Measurements from ENCODE around the gene PAGE2. TPM values are rescaled to one million over a fixed set of nuclear protein-coding genes. Genes with fewer than 3 reads are reported as not detected.
"Not testable (repeated sequence)": the region's sequence is repeated elsewhere in the genome, so short reads cannot be mapped to it uniquely, and the experiment has no call there.

Gene PAGE2
- total RNA-seq, 1 experiment from 2014 or later = not detected

GRCh38 chrX:55107911-55108310, 19.1 kb downstream of the PAGE2 start:
- no peaks in the 10 kb centered on the region for H3K79me2 ChIP-seq (ENCODE audit: low read length)
- POLR2A ChIA-PET (ENCODE audit: unreplicated experiment) = no interaction called here
- intact Hi-C loops (cut with micrococcal nuclease) = no loop called here

GRCh38 chrX:55109306-55109705, 20.5 kb downstream of the PAGE2 start:
- intact Hi-C loops (cut with micrococcal nuclease) = no loop called here
- BruUV-seq (replicated peaks) = no TSS peak
- DNase-seq = no peak
- Histone ChIP-seq H3K9me3 (ENCODE audit: low read length) (no peaks in the 10 kb centered on the region), H3F3A (ENCODE audit: low read length, unreplicated experiment) (no peaks in the 10 kb centered on the region), H4K20me1 (ENCODE audit: low read length) (no peaks in the 10 kb centered on the region), H3K9ac (ENCODE audit: low read length) (no peak overlapping the region), H3K27me3 (ENCODE audit: low read length) (no peaks in the 10 kb centered on the region), H3K4me3 (ENCODE audit: low read length) (no peak overlapping the region), H2AFZ (ENCODE audit: low read length) (no peak overlapping the region), H3K9me2 (replicated peaks; ENCODE audit: low read length) (no peaks in the 10 kb centered on the region), H3K27ac (ENCODE audit: low read length) (no peak overlapping the region), H3K4me1 (ENCODE audit: insufficient read depth, low read length) (no peaks in the 10 kb centered on the region), H3K36me3 (ENCODE audit: low read depth, low read length) (no peaks in the 10 kb centered on the region), H3K79me2 (ENCODE audit: low read length) (no peaks in the 10 kb centered on the region), H3K4me2 (ENCODE audit: low read length) (no peak overlapping the region)
- ATAC-seq = no peak
- CTCF ChIA-PET = no interaction called here
- TF ChIP-seq EZH2 (IDR thresholded peaks at IDR 0.05; ENCODE audit: low read length, unreplicated experiment) (no peak), EZH2phosphoT487 (IDR thresholded peaks at IDR 0.05; ENCODE audit: borderline replicate concordance, low read length) (no peak), CTCF (conservative IDR thresholded peaks at IDR 0.05; ENCODE audit: low read depth, low read length) (no peak)
- POLR2A ChIA-PET (ENCODE audit: unreplicated experiment) = no interaction called here

More at GRCh38 chrX:55107911-55108310, 19.1 kb downstream of the PAGE2 start:
- no peaks in the 10 kb centered on the region for H3K27me3 ChIP-seq (ENCODE audit: low read length)
- TF ChIP-seq CTCF (conservative IDR thresholded peaks at IDR 0.05; ENCODE audit: low read depth, low read length) (no peak), EZH2phosphoT487 (IDR thresholded peaks at IDR 0.05; ENCODE audit: borderline replicate concordance, low read length) (no peak), EZH2 (IDR thresholded peaks at IDR 0.05; ENCODE audit: low read length, unreplicated experiment) (no peak)
- no peaks in the 10 kb centered on the region for H3K4me1 ChIP-seq (ENCODE audit: insufficient read depth, low read length)
- no peak overlapping the region for H3K9ac ChIP-seq (ENCODE audit: low read length)
- DNase-seq = no peak
- H2AFZ ChIP-seq (ENCODE audit: low read length) = no peak overlapping the region
- no peaks in the 10 kb centered on the region for H3K9me2 ChIP-seq (replicated peaks; ENCODE audit: low read length)
- CTCF ChIA-PET = no interaction called here
- ATAC-seq = no peak
- H3K4me2 ChIP-seq (ENCODE audit: low read length) = no peak overlapping the region
- no peak overlapping the region for H3K27ac ChIP-seq (ENCODE audit: low read length)
- no peaks in the 10 kb centered on the region for H3K36me3 ChIP-seq (ENCODE audit: low read depth, low read length)
- BruUV-seq (replicated peaks) = no TSS peak
- H3K4me3 ChIP-seq (ENCODE audit: low read length) = no peak overlapping the region
- no peaks in the 10 kb centered on the region for H4K20me1 ChIP-seq (ENCODE audit: low read length)
- no peaks in the 10 kb centered on the region for H3F3A ChIP-seq (ENCODE audit: low read length, unreplicated experiment)
- no peaks in the 10 kb centered on the region for H3K9me3 ChIP-seq (ENCODE audit: low read length)

GRCh38 chrX:55111578-55112254, 22.9 kb downstream of the PAGE2 start:
- DNase-seq = no peak
- H3K4me2 ChIP-seq (ENCODE audit: low read length) = no peak overlapping the region
- no peaks in the 10 kb centered on the region for H3K9me2 ChIP-seq (replicated peaks; ENCODE audit: low read length)
- no peak overlapping the region for H3K9ac ChIP-seq (ENCODE audit: low read length)
- H3K4me1 ChIP-seq (ENCODE audit: insufficient read depth, low read length) = no peaks in the 10 kb centered on the region
- H3K27me3 ChIP-seq (ENCODE audit: low read length) = no peaks in the 10 kb centered on the region
- no peak for ATAC-seq
- H3K4me3 ChIP-seq (ENCODE audit: low read length) = no peak overlapping the region
- H2AFZ ChIP-seq (ENCODE audit: low read length) = no peak overlapping the region
- CTCF ChIA-PET = no interaction called here
- no peaks in the 10 kb centered on the region for H3K9me3 ChIP-seq (ENCODE audit: low read length)
- POLR2A ChIA-PET (ENCODE audit: unreplicated experiment) = no interaction called here
- H3F3A ChIP-seq (ENCODE audit: low read length, unreplicated experiment) = no peaks in the 10 kb centered on the region
- intact Hi-C loops (cut with micrococcal nuclease) = no loop called here
- no peaks in the 10 kb centered on the region for H3K36me3 ChIP-seq (ENCODE audit: low read depth, low read length)
- BruUV-seq (replicated peaks) = no TSS peak
- no peak for TF ChIP-seq CTCF (conservative IDR thresholded peaks at IDR 0.05; ENCODE audit: low read depth, low read length)
- no peak for TF ChIP-seq EZH2 (IDR thresholded peaks at IDR 0.05; ENCODE audit: low read length, unreplicated experiment)
- TF ChIP-seq EZH2phosphoT487 (IDR thresholded peaks at IDR 0.05; ENCODE audit: borderline replicate concordance, low read length) = no peak
- no peaks in the 10 kb centered on the region for H3K79me2 ChIP-seq (ENCODE audit: low read length)
- no peak overlapping the region for H3K27ac ChIP-seq (ENCODE audit: low read length)
- no peaks in the 10 kb centered on the region for H4K20me1 ChIP-seq (ENCODE audit: low read length)

GRCh38 chrX:55116589-55116988, 27.8 kb downstream of the PAGE2 start:
- H3K9me3 ChIP-seq (ENCODE audit: low read length); H3K79me2 ChIP-seq (ENCODE audit: low read length); CTCF ChIA-PET; H3K4me2 ChIP-seq (ENCODE audit: low read length); H3K4me1 ChIP-seq (ENCODE audit: insufficient read depth, low read length); DNase-seq; H3K27ac ChIP-seq (ENCODE audit: low read length); H4K20me1 ChIP-seq (ENCODE audit: low read length); H3K36me3 ChIP-seq (ENCODE audit: low read depth, low read length); H3K9me2 ChIP-seq (replicated peaks; ENCODE audit: low read length); intact Hi-C loops (cut with micrococcal nuclease); H2AFZ ChIP-seq (ENCODE audit: low read length); BruUV-seq (replicated peaks); H3K4me3 ChIP-seq (ENCODE audit: low read length); H3F3A ChIP-seq (ENCODE audit: low read length, unreplicated experiment); POLR2A ChIA-PET (ENCODE audit: unreplicated experiment); H3K27me3 ChIP-seq (ENCODE audit: low read length); ATAC-seq; H3K9ac ChIP-seq (ENCODE audit: low read length): not testable (repeated sequence)
